ENCODE results near the gene DEF6.

DEF6 gene, protein sequence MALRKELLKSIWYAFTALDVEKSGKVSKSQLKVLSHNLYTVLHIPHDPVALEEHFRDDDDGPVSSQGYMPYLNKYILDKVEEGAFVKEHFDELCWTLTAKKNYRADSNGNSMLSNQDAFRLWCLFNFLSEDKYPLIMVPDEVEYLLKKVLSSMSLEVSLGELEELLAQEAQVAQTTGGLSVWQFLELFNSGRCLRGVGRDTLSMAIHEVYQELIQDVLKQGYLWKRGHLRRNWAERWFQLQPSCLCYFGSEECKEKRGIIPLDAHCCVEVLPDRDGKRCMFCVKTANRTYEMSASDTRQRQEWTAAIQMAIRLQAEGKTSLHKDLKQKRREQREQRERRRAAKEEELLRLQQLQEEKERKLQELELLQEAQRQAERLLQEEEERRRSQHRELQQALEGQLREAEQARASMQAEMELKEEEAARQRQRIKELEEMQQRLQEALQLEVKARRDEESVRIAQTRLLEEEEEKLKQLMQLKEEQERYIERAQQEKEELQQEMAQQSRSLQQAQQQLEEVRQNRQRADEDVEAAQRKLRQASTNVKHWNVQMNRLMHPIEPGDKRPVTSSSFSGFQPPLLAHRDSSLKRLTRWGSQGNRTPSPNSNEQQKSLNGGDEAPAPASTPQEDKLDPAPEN

DNA sequence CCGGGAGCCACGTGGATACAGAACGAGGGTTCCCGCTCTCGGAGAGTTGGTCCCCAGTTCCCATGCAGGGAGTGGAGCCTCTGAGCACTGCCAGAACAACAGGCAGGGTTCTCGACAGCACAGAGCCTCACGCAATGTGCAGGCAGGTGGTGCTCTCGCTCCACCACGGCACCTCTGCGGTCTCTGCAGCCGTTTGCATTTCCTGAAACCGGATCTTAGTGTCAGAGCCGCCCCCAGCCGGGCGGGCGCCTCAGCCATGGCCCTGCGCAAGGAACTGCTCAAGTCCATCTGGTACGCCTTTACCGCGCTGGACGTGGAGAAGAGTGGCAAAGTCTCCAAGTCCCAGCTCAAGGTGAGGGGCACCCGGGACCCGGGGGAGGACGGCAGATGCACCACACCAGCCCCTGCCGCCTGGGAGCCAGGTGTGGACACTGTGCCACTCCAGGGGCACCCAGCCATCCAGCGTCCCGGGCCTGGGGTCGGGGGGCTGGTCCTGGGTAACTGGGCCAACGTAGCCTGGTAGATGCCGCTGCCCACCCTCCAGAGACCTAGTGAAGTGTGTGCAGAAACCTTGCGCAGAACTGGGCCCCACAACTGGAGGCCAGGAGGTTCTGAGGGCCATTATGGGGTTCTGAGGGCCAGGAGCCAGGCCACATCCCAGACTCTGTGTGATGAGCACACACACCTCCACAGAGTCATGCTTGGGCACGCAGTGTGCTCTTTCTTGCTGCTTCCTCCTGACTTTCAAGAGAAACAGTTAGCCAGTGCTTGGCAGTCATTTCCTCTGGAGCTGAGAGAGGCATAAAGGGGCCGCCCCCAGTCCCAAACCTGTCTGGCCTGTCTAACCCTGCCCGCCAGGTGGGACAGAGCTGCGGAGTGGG lies at the start of gene DEF6:
TSS of gene DEF6 (plus strand) at position 218 of the 881 bp plus-strand sequence. CDS start at position 257, 39 bp downstream.
- DNase-seq = peak; percentile 84

DNA sequence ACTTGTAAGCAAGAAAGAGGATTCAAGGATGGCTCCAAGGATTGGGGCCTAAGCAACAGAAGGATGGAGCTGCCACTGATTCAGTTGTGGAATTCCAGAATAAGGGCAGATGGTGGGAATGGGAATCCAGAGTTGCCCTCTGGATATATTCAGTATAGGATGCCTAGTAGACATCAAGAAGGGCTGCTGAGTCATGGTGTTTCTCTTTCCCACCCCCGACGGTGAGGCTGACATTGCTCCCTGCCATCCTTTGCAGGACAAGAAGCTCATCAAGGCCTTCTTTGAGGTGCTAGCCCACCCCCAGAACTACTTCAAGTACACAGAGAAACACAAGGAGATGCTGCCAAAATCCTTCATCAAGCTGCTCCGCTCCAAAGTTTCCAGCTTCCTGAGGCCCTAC lies 49.3 kb upstream of the DEF6 start:
- no peak for DNase-seq

DNA sequence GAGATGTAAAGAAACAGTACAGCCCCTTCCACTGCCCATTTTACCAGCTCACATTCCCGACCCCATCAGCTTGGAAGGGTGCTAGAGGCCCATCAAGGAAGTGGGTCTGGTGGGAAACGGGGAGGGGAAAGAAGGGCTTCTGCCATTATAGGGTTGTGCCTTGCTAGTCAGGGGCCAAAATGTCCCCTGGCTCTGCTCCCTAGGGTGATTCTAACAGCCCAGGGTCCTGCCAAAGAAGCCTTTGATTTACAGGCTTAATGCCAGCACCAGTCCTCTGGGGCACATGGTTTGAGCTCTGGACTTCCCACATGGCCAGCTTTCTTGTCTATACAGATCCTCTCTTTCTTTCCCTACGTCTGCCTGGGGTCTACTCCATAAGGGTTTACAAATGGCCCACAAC lies 48.7 kb upstream of the DEF6 start:
- DNase-seq = no peak

DNA sequence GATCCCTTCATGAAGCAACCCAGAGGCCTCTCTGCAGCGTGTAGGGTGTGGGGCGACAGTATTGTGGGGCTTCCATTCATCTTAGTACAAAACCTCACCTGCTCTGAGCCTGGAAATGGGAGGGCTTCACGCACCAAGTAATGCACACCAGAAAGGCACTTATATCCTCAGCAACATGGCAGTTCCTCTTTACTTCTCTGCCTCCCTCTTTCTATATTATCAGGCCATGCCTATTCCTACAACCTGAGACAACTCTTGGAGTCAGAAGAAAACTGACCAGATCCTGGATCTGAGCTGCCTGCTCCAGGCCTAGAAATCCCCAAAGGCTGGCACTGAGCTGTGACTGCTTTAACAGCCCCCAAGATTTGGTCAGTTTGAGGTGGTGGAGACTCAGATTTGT lies 45.7 kb upstream of the DEF6 start:
- DNase-seq = no peak

DNA sequence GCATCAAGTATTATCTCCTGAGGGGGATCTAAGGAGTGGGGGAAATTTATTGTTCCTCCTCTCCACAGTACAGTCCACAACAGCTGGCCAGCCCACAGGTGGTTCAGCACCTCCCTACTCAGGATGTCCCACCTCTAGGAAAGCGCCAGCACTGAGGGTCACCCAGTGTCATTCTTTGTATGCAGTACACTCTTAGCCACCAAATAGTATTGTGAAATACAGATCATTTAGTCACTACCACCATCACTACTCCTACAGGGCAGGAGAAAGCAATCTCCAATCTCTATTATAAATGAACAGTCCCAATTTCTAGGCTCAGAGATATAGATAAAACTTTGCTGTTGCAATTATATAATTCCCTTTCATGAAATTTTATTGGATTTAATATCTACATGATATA lies 44.4 kb upstream of the DEF6 start:
- DNase-seq = no peak

DNA sequence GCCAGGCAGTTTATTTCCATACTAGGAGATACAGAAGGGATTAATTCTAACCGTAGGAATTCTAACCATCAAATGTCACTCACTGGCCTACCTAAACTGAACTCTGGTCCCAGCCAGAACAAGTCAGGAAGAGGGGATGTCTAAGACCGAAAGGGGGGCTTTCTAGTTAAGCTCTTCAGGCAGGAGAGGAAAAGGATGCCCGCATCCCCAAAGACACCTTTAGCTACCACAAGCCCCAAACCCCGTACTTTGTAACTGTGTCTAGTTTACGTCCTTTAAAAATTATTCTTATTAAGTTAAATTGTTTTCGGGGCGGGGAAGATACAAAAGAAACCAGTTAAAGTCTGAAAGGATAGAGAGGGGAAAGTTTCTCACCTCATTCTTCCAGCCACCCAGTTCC lies 39.3 kb upstream of the DEF6 start:
- no peak for DNase-seq

DNA sequence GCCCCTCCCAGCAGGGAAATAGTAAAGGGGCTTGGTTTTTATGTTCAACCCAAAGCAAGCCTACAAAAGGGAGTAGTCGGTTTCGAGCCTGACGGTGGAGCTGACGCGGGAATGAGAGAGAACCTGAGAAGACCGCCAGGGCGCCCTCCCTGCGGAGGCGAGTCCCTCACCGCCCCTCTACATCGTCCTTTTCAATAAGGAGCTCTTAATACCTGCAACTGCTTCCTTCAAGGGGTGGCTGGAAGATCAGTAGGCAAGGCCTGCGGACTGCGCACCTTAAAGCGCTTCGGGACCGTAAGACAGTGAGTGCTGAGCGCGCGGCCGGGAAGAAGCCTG lies 38.8 kb upstream of the DEF6 start:
- peak; percentile 29 for DNase-seq

DNA sequence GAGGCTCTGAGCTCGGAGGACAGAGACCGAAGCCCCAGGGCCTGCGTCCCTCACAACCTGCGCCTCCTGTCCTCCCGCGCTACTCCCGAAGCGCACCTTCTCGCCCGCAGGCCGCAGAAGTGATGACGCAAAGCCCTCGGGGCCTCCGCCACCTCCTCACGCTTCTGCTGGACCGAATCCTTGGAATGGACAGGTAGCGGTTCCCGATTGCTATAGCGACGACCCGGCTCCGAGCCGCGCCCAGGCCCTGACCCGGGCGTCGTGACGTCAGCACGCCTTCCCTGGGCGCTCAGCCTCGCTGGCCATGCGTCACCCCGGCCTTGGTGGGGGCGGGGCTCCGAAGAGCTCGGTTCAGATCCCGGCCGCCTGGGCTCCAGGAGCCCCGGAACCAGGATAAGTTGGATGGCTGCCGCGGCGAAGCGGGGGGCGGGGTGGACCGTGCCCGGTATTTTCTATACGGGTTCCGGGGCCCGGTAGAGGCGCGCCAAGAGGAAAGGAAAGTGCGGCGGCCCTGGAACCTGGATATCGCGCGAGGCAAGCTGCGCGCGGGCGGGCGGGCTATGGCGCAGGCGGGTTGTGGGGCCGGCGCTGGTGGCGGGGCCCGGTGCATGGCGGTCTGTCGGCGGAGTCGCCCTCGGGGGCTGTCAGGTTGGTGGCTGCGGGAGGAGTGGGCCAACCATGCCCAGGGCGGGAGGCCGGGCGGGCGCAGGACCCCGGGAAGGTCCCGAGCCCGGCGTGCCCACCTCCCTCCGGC lies 38.2 kb upstream of the DEF6 start, which contains the start of gene ZNF76:
TSS of gene ZNF76 (plus strand) at position 542 of the 754 bp plus-strand sequence. CDS start 21,417 bp downstream, outside the sequence.
- peak; percentile 82 for DNase-seq

DNA sequence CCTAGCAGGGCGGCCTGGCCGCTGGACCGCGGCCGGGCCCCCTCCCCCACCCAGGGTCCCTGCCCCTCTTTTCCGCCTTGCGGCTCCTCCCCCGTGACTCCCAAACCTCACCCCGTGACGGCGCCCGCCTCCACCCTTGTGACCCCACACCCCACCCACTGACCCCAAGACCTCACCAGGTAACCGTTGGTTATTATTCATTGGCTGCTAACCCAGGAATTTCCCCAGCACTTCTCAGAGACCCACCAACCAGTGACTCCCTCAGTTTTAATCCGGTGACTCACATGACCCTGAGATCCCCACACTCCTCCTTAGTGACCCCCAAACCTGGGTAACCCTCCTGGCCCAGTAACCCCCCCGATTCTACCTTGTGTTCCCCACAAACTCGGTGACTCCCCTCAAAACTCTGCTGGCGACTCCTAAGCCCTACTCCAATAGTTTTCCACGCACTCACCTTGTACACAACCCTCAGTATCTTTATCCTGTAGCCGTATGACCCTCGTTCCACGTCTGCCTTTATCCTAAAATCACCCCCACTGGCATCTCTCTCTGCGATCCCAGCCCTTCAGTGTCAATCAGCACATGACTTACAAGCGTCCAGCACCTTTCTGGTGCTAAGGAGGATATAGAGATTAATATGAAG lies 37.5 kb upstream of the DEF6 start:
- DNase-seq = peak; percentile 34

DNA sequence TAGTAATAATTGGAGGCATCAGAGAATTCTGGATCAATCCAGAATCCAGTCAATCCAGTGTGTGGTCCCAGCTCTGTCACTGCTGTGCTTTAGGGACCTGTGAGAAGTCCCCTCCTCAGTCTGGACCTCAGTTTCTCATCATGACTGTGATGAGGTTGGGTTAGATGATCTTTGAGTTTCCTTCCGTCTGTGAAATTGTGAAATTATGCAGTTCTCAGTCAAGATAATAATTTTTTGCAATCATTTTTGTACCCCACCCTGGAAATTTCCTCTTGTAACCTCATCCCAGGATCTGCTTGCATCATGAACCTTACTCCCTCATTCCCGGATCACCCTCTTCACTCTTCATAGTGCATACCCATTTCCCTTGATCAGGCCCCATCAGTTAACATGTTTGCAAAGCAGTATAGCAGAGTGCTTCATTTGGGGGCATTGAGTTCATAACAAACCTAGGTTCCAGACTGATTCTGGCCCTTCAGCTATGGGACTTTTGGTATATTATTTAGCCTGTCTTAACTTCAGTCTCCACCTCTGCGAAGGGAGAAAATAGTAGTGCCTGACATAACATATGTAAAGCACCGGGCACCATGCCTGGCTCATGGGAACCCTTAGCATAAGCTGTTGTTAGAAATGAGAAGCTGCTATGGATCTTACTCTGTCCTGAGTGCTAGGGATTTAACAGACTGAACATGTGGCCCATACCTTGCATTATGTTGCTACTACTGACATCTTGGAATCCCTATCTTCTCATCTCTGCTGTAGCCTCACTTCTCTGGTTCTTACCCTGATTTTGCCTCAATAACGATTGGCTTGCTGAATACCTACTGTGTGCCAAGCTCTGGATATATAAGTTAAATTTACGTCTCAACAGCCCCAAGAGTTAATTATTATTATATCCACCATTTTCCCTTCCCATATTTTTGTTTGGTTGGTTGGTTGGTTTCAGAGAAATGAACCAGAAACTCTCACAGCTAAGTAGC lies 36.7 kb upstream of the DEF6 start:
- DNase-seq = no peak

DNA sequence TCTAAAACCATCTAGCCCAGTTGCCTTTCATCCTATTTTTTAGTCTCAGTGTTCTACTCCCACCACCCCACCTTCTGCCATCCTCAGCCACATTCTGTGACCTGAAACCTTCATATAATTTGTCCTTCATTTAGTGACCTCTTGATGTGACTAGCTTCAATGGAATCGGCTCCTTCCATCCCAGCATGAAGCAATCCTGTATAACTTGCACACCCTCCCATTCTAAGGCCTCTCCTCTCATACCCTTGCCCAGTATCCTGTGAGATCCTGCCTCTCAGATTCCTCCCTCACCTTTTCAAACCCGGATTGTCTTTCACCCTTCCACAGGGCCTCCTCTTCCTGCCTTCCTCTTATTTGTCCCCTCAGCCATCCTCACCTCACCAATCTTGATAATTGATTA lies 35.0 kb upstream of the DEF6 start:
- DNase-seq = no peak

DNA sequence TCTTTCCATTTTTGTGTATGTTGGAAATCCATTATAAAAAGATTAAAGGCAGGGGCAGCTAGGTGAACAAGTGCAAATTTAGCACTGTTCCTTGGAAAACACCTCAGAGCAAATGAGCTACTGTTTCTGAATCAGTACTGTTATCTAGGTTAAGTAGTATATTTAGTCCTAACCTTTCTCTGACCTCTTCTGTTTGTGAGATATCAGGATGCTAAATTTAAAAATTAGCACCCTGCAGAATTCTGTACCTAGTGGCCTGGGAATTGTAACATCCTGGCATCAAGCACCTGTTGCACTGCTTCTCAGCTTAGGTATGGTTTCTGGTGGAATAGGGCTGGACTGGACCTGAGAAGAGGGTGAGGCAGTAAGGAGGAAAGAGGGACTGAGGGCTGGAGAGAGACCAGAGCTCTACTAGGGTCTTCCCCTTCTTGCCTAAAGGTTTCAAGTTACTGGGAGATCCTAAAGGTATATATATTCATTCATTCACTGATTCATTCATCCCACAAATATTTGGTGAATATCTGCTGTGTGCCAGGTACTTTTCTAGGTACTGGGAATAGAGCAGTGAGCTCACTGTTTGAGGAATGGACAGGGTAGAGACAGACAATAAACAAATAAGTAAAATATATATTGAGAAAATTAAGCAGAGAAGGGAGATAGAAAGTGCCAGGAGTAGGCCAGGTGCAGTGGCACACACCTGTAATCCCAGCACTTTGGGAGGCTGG lies 32.9 kb upstream of the DEF6 start:
- DNase-seq = no peak

DNA sequence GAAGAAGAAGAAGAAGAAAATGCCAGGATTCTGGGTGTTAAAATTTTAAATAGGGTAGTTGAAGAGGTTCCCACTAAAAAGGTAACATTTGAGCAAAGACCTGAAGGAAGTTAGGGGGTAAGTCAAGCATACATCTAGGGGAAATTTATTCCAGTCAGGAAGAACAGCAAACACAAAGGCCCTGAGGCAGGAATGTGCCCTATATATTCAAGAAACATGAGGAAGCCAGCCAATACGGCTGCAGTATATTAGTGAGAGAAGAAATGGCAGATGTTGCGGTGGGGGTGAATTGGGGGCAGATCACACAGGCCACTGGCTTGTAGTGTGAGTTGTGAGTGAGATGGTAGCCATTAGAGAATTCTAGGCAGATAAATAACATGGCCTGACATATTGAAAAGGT lies 32.1 kb upstream of the DEF6 start:
- no peak for DNase-seq

DNA sequence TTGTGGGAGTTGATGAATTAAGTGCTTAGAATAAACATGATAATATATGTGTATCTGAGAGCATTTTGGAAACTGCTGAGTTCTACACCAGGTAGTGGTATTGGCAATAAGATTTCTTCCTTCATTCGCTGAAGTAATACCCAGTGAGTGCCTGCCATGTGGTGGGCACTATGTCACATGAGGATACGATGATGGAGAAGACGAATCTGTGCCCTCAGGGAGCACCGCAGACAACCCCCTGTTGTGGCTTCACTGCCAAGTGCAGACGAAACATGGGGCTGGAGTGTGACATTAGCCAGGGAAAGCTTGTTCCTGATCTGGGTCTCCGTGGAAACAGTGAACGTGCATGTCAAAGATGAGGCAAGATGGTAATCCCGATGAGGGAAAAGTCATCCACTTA lies 30.2 kb upstream of the DEF6 start:
- DNase-seq = no peak

DNA sequence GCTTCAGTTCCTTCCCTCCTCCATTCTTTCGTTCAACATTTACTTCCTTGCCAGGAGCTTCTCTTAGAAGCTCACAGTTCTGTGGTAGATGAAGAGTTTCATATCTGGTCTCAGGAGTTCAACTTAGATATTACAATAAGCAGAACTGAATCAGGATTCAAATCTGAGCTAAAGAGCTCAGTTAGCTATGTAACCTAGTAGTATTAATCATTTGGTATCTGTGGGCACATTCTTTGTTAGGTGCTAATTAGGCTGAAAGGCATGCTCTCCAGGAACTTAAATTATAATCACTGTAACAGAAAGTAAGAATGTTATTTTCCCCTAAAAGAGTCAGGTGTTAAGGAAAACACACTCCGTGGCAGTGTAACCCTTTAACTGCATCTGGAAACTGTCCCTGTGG lies 29.7 kb upstream of the DEF6 start:
- DNase-seq = no peak

DNA sequence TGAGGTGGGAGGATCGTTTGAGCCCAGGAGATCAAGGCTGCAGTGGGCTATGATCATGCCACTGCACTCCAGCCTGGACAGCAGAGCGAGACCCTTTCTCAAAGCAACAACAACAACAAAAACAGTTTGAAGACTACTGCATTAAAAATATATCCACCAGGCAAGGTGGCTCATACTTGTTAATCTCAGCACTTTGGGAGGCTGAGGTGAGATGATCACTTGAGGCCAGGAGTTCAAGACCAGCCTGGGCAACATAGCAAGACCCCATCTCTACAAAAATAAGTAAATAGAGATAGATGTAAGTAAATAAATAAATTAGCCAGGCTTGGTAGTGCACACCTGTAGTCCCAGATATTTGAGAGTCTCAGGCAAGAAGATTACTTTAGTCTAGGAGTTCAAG lies 25.6 kb upstream of the DEF6 start:
- no peak for DNase-seq

DNA sequence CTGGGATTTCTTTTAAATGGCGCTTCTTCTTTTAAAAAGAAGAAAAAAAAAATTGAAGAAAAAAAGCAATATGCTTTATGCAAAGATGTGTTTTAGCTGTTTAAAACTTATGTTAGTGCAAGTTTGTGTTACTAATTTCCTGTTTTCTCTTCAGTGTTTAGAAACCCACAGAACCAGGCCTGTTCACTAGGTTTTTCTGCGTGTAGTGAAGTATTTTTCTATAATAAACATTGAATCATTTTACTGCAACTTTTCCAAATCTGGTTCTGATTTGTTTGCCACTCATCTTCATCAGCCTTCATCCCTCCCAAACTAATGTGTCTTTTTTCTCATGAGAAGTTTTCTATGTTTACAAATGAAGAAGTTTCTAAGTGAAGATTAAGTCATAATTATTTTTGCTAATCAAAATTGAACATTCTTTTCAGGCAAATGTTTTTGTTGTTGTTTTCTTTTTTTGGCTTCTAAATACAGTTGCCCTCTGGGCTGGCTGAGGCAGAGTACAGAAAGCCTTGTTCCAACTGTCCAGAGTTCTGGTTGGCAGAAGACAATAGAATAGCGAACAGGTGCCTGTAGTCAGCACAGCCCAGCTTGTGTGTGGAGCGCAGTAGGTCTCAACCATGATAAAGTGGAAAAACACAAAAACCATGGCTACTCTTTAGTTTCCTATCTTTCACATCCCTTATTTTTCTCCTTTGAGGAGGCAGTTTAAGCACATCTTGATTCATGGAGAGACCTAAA lies 23.6 kb upstream of the DEF6 start:
- DNase-seq = no peak

DNA sequence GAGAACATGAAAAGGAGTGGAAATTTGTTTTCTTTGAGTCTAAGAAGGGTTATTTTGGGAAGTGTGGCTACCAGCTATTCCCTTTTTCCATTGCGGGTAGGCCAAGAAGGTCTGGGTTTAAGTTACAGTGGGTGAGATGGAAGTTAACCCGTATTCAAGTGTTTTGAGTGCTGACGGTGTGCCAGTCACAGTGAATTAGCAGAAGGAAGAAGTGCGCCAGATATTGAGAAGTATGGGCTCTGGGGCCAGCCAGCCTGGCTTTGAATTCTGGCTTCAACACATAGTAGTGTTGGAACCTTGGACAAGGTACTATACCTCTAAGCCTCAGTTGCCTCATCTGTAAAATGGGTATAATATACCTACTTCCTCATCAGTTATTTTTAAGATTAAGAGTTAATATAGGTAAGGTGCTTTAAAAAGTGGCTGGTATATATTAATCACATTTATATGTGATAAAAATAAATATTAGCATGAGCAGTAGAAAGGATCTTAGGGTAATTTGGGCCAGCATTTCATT lies 21.8 kb upstream of the DEF6 start:
- no peak for DNase-seq

DNA sequence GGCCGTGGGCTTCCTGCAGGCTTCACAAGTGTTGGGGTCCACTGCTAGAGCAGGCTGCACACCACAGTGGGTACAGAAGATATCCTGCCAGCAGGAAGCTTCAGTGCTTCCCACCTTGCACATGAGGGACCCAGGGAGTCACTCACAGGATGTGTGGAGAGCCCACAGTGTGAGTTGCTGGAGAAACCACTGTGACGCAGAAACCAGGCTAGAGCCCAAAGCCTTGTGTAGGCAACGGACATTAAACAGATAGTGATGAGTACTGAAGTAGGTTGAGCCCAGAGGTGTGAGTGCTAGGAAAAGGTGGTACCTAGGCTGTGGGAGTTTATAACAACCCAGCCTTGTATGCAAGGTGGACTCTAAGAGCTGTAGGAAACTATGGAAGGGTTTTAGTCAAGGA lies 18.9 kb upstream of the DEF6 start:
- no peak for DNase-seq

Data from GF-D8 (cell line).